ENCODE results near the gene NEUROD4. TPM values are rescaled to one million over a fixed set of nuclear protein-coding genes. Genes with fewer than 3 reads are reported as not detected.

The NEUROD4 gene
- total and polyA plus RNA-seq, 7 donors, result not detected

GRCh38 chr12:55037351-55037987 lies 17.7 kb downstream of the NEUROD4 start:
- 21 to 51% (median 33%) methylated on average over 5 of the region's 5 CpGs for WGBS, 3 donors
- intact Hi-C loops (cut with DNase I), result no loop called here
- ATAC-seq (no peak), DNase-seq (no peak)
- Histone ChIP-seq H3K36me3 (ENCODE audit: insufficient read depth in 1 of 2, low read depth in 1 of 2) (no peaks in the 10 kb centered on the region), H3K4me1 (no peaks in the 10 kb centered on the region), H3K9me3 (no peaks in the 10 kb centered on the region), H3K27ac (no peak overlapping the region), H3K27me3 (ENCODE audit: insufficient read depth in 3 of 3, low read length in 2 of 3) (peaks cover 0 to 4% (median 4%) of the 10 kb centered on the region in 3 donors), H3K4me3 (no peak overlapping the region)
- no peak for TF ChIP-seq CTCF (IDR thresholded peaks at IDR 0.05)

- peaks cover 0 to 4% (median 4%) of the 10 kb centered on the region in 3 donors for H3K27me3 ChIP-seq (ENCODE audit: insufficient read depth in 3 of 3, low read length in 2 of 3)
- H3K4me3 ChIP-seq, result no peak overlapping the region
- no peaks in the 10 kb centered on the region for H3K36me3 ChIP-seq (ENCODE audit: insufficient read depth in 1 of 2, low read depth in 1 of 2)
- DNase-seq (no peak), ATAC-seq (no peak)
- no peaks in the 10 kb centered on the region for H3K4me1 ChIP-seq
- 54 to 57% (median 55%) methylated on average over 10 of the region's 10 CpGs for WGBS, 3 donors
- intact Hi-C loops (cut with DNase I), result no loop called here
- H3K9me3 ChIP-seq, result no peaks in the 10 kb centered on the region
- TF ChIP-seq CTCF (IDR thresholded peaks at IDR 0.05), result no peak
- H3K27ac ChIP-seq, result no peak overlapping the region
Measured at GRCh38 chr12:55039395-55040354, 19.9 kb downstream of the NEUROD4 start.

- intact Hi-C loops (cut with DNase I), result no loop called here
- no peak overlapping the region for H3K4me3 ChIP-seq
Measured at GRCh38 chr12:55041345-55042055, 21.7 kb downstream of the NEUROD4 start.

GRCh38 chr12:55043542-55043941 lies 23.8 kb downstream of the NEUROD4 start:
- intact Hi-C loops (cut with DNase I), result no loop called here
- ATAC-seq, result no peak
- Histone ChIP-seq H3K9me3 (no peaks in the 10 kb centered on the region), H3K4me1 (no peaks in the 10 kb centered on the region), H3K27me3 (ENCODE audit: insufficient read depth in 3 of 3, low read length in 2 of 3) (peaks cover 0 to 2% (median 0%) of the 10 kb centered on the region in 3 donors), H3K4me3 (no peak overlapping the region), H3K27ac (no peak overlapping the region), H3K36me3 (ENCODE audit: insufficient read depth in 1 of 2, low read depth in 1 of 2) (no peaks in the 10 kb centered on the region)
- no peak for TF ChIP-seq CTCF (IDR thresholded peaks at IDR 0.05)
- 81 to 90% (median 85%) methylated on average over 3 of the region's 3 CpGs for WGBS, 3 donors
- no peak for DNase-seq

More at GRCh38 chr12:55041345-55042055, 21.7 kb downstream of the NEUROD4 start:
- Histone ChIP-seq H3K27ac (no peak overlapping the region), H3K27me3 (ENCODE audit: insufficient read depth in 3 of 3, low read length in 2 of 3) (peaks cover 0 to 4% (median 4%) of the 10 kb centered on the region in 3 donors), H3K4me1 (no peaks in the 10 kb centered on the region), H3K9me3 (no peaks in the 10 kb centered on the region), H3K36me3 (ENCODE audit: insufficient read depth in 1 of 2, low read depth in 1 of 2) (no peaks in the 10 kb centered on the region)
- DNase-seq, result no peak
- no peak for ATAC-seq
- TF ChIP-seq CTCF (IDR thresholded peaks at IDR 0.05), result no peak
- WGBS, 3 donors, result 74 to 81% (median 75%) methylated on average over 4 of the region's 4 CpGs

Data from psoas muscle (tissue), 8 donors.